K562 (cell line): ENCODE data around the gene ATP2B1. TPM values are rescaled to one million over a fixed set of nuclear protein-coding genes. Genes with fewer than 3 reads are reported as not detected.

ENCODE experiments used
- CEBPB ChIP-seq: fragments of 450-650 bp; IDR thresholded peaks from 2 replicates; pipeline ENCODE4 v1.6.1; 2016; ENCODE audit warnings: missing genetic modification characterization, missing compliant biosample characterization
- ETV5 ChIP-seq: sonication (generic); formaldehyde crosslinking; IDR thresholded peaks from 2 replicates; pipeline ENCODE4 v1.4.0; 2020; ENCODE audit warnings: low read depth, mild to moderate bottlenecking, missing genetic modification reagents
- GMEB1 ChIP-seq: fragments of 250-450 bp; sonication (Bioruptor Pico); IDR thresholded peaks from 2 replicates; pipeline ENCODE4 v1.4.0; 2020; ENCODE audit warnings: mild to moderate bottlenecking
- GTF2B ChIP-seq: IDR thresholded peaks from 2 replicates; pipeline ENCODE4 v1.6.1; 2011; ENCODE audit not compliant: insufficient read length; ENCODE audit errors: extremely low read depth
- MGA ChIP-seq: fragments of 450-650 bp; IDR thresholded peaks from 2 replicates; pipeline ENCODE4 v1.6.1; 2016; ENCODE audit warnings: mild to moderate bottlenecking, moderate library complexity
- POLR2G ChIP-seq: fragments of 200-400 bp; formaldehyde crosslinking; IDR thresholded peaks from 2 replicates; pipeline ENCODE4 v1.6.1; 2017; ENCODE audit warnings: low read depth, mild to moderate bottlenecking, antibody characterized with exemption, low read length, moderate library complexity
- RFX5 ChIP-seq: IDR thresholded peaks from 2 replicates; pipeline ENCODE4 v1.6.1; 2011; ENCODE audit warnings: low read depth, mild to moderate bottlenecking, improper control_type of control experiment, low read length
- SMAD4 ChIP-seq: fragments of 250-450 bp; sonication (Bioruptor Pico); conservative IDR thresholded peaks from 2 replicates; pipeline ENCODE4 v1.8.0; 2021; ENCODE audit warnings: inconsistent platforms, mild to moderate bottlenecking, moderate library complexity
- TCF3 ChIP-seq: sonication (generic); formaldehyde crosslinking; IDR thresholded peaks from 2 replicates; pipeline ENCODE4 v1.4.0; 2020; ENCODE audit warnings: mild to moderate bottlenecking, missing genetic modification reagents
- ZBED1 ChIP-seq: IDR thresholded peaks from 2 replicates; pipeline ENCODE4 v1.6.1; 2014
- ZNF699 ChIP-seq: fragments of 250-450 bp; sonication (Bioruptor Pico); IDR thresholded peaks from 2 replicates; pipeline ENCODE4 v1.8.0; 2021; ENCODE audit warnings: mild to moderate bottlenecking, moderate library complexity; ENCODE audit not compliant: insufficient replicate concordance
- polyA plus RNA-seq, 8 experiments: library from polyadenylated mRNA; depleted of rRNA in 4 of 8; stranded (reverse) in 5 of 8; unstranded in 3 of 8; fragments of >200 nt; fragmentation: Nextera tagmentation in 2 of 8; fragmentation: Illumina TruSeq in 1 of 8; extraction: Ambion mirVana in 2 of 8; extraction: Trizol in 1 of 8; gene quantifications; 2 replicates each; pipeline versions ENCODE4 v1.2.1 to v1.2.3, GENCODE V29; 2011 to 2014; ENCODE audit warnings: inconsistent platforms in 1 of 8, missing spikeins in 1 of 8
- total RNA-seq, 7 experiments: library from RNA; depleted of rRNA in 6 of 7; stranded (reverse); fragments of >200 nt in 6 of 7; fragmentation: Illumina TruSeq in 2 of 7; extraction: Trizol in 2 of 7; gene quantifications; 2 replicates each; pipeline versions ENCODE4 v1.2.1 to v1.2.3, GENCODE V29; 2011 to 2021; ENCODE audit warnings: low replicate concordance in 1 of 7
- TF ChIP-seq, protein P1 (sequence below): sonication (generic); formaldehyde crosslinking; IDR thresholded peaks from 2 replicates; pipeline ENCODE4 v1.8.1; 2023; ENCODE audit warnings: mild to moderate bottlenecking, missing genetic modification reagents

Gene ATP2B1
- total and polyA plus RNA-seq, 9 of the 15 experiments (the other 6 are each of a cell fraction or from before 2014, with no cell fraction given): 8.6 to 39.0 (median 27.8) TPM

DNA sequence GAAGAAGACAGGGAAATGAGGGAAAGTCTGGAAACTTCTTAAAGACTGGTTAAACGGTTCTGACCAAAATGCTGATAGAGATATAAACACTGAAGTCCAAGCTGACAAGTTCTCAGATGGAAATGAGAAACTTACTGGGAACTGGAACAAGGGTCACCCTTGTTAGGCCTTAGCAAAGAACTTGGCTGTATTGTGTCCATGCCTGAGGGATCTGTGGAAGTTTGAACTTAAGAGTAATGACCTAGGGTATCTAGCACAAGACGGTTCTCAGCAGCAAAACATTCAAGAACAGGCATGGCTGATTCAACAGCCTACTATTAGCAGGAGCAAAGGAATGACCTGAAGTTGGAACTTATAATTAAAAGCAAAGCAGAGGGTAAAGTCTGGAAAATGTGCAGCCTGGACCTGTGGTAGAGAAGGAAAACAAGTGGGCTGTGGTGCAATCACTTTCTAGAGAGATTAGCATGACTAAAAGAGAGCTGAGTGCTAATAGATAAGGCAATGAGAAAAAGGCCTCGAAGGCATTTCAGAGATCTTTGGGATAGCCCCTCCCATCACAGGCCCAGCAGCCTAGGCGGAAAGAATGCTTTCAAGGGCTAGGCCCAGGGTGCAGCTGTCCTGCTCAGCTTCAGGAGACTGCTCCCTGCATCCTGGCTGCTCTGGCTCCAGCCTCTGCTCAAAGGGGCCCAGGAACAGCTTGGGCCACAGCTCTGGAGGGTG, 60.3 kb downstream of the ATP2B1 start (continued):
- peak; percentile 39; the same call in 1 of the 2 replicates for TF ChIP-seq SMAD4
- TF ChIP-seq ETV5 (CRISPR knock-in tag): no peak
- TF ChIP-seq, protein P1, sequence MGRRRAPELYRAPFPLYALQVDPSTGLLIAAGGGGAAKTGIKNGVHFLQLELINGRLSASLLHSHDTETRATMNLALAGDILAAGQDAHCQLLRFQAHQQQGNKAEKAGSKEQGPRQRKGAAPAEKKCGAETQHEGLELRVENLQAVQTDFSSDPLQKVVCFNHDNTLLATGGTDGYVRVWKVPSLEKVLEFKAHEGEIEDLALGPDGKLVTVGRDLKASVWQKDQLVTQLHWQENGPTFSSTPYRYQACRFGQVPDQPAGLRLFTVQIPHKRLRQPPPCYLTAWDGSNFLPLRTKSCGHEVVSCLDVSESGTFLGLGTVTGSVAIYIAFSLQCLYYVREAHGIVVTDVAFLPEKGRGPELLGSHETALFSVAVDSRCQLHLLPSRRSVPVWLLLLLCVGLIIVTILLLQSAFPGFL: no peak
- no peak for TF ChIP-seq GMEB1 (CRISPR knock-in tag)
- no peak for TF ChIP-seq MGA
- no peak for TF ChIP-seq POLR2G
- no peak for TF ChIP-seq ZBED1
- peak; percentile 89 for TF ChIP-seq CEBPB (tag)
- TF ChIP-seq RFX5: no peak
- no peak for TF ChIP-seq ZNF699 (CRISPR knock-in tag)
- TF ChIP-seq GTF2B: no peak
- TF ChIP-seq TCF3 (CRISPR knock-in tag): peak; percentile 66
